WTC11 (cell line): ENCODE data around the gene ZDHHC16. TPM values are rescaled to one million over a fixed set of nuclear protein-coding genes. Genes with fewer than 3 reads are reported as not detected.

Experiments used
- ATAC-seq: fragments of 200-7000 bp; cut with Tn5 transposase; 2 replicates; pipeline ENCODE4 v1.10.0; 2021; ENCODE audit warnings: mild to moderate bottlenecking, moderate library complexity
- CTCF ChIA-PET: fragments of 300-600 bp; sonication (Branson Sonifier 250); formaldehyde crosslinking; loops from one replicate; lab custom pipeline; 2021; ENCODE audit warnings: antibody characterized with exemption; lab: Charles Lee
- POLR2A ChIA-PET: fragments of 350-600 bp; sonication (Branson Sonifier 250); formaldehyde crosslinking; loops from one replicate; lab custom pipeline; 2021; ENCODE audit warnings: antibody characterized with exemption; lab: Charles Lee
- DNase-seq: peaks from one replicate; pipeline ENCODE4 v3.0.0; 2021; ENCODE audit warnings: low spot score
- H3K27ac Mint-ChIP-seq: 2 replicates; pipeline ENCODE4 v1.8.0; 2021; ENCODE audit warnings: mixed read lengths
- H3K27me3 Mint-ChIP-seq: 2 replicates; pipeline ENCODE4 v1.8.0; 2021; ENCODE audit warnings: low read depth, mild to moderate bottlenecking, moderate library complexity, mixed read lengths
- H3K36me3 Mint-ChIP-seq: 2 replicates; pipeline ENCODE4 v1.8.0; 2021; ENCODE audit warnings: mixed read lengths
- H3K4me1 Mint-ChIP-seq: 2 replicates; pipeline ENCODE4 v1.8.0; 2022; ENCODE audit warnings: mixed read lengths
- H3K4me3 Mint-ChIP-seq: 2 replicates; pipeline ENCODE4 v1.8.0; 2021; ENCODE audit warnings: mild to moderate bottlenecking, moderate library complexity, mixed read lengths
- H3K9me3 Mint-ChIP-seq: 2 replicates; pipeline ENCODE4 v1.8.0; 2021; ENCODE audit warnings: mixed read lengths
- ATF1 ChIP-seq: sonication (generic); formaldehyde crosslinking; IDR thresholded peaks from 2 replicates; pipeline ENCODE4 v1.8.1; 2023; ENCODE audit warnings: mild to moderate bottlenecking, moderate library complexity, missing genetic modification reagents
- CDX4 ChIP-seq: fragments of 250-450 bp; sonication (Bioruptor Pico); IDR thresholded peaks from 2 replicates; pipeline ENCODE4 v1.9.0; 2021; ENCODE audit warnings: moderate library complexity, mild to moderate bottlenecking, inconsistent platforms, borderline replicate concordance
- E2F4 ChIP-seq: sonication (generic); formaldehyde crosslinking; IDR thresholded peaks from 2 replicates; pipeline ENCODE4 v1.8.1; 2022; ENCODE audit warnings: low read depth, mild to moderate bottlenecking, moderate library complexity, missing genetic modification reagents, borderline replicate concordance
- ELF4 ChIP-seq: sonication (generic); formaldehyde crosslinking; IDR thresholded peaks from 2 replicates; pipeline ENCODE4 v1.8.1; 2022; ENCODE audit warnings: low read depth, mild to moderate bottlenecking, moderate library complexity, missing genetic modification reagents
- FOXJ3 ChIP-seq: sonication (generic); formaldehyde crosslinking; IDR thresholded peaks from 2 replicates; pipeline ENCODE4 v1.9.0; 2021; ENCODE audit warnings: missing genetic modification reagents, mild to moderate bottlenecking, borderline replicate concordance
- FOXP1 ChIP-seq: sonication (generic); formaldehyde crosslinking; IDR thresholded peaks from 2 replicates; pipeline ENCODE4 v1.8.0; 2022; ENCODE audit warnings: missing genetic modification reagents, mild to moderate bottlenecking, moderate library complexity, borderline replicate concordance
- GRHL2 ChIP-seq: fragments of 250-450 bp; sonication (Bioruptor Pico); IDR thresholded peaks from 2 replicates; pipeline ENCODE4 v1.8.0; 2022; ENCODE audit warnings: mild to moderate bottlenecking, moderate library complexity; ENCODE audit not compliant: insufficient replicate concordance, severe bottlenecking
- GTF2I ChIP-seq: fragments of 250-450 bp; sonication (Bioruptor Pico); conservative IDR thresholded peaks from 2 replicates; pipeline ENCODE4 v1.4.0; 2021; ENCODE audit warnings: mild to moderate bottlenecking
- JAZF1 ChIP-seq: fragments of 250-450 bp; sonication (Bioruptor Pico); IDR thresholded peaks from 2 replicates; pipeline ENCODE4 v1.9.0; 2021; ENCODE audit warnings: moderate library complexity, mild to moderate bottlenecking, inconsistent platforms
- MAX ChIP-seq: sonication (generic); formaldehyde crosslinking; IDR thresholded peaks from 2 replicates; pipeline ENCODE4 v1.8.0; 2022; ENCODE audit warnings: mild to moderate bottlenecking, missing genetic modification reagents
- NFATC4 ChIP-seq: fragments of 250-450 bp; sonication (Bioruptor Pico); IDR thresholded peaks from 2 replicates; pipeline ENCODE4 v1.9.0; 2021; ENCODE audit warnings: mild to moderate bottlenecking
- OVOL2 ChIP-seq: fragments of 250-450 bp; sonication (Bioruptor Pico); IDR thresholded peaks from 2 replicates; pipeline ENCODE4 v1.9.0; 2021; ENCODE audit warnings: mild to moderate bottlenecking, borderline replicate concordance
- USF1 ChIP-seq: sonication (generic); formaldehyde crosslinking; IDR thresholded peaks from 2 replicates; pipeline ENCODE4 v1.8.0; 2022; ENCODE audit warnings: mild to moderate bottlenecking, missing genetic modification reagents
- ZNF281 ChIP-seq: sonication (generic); formaldehyde crosslinking; IDR thresholded peaks from 2 replicates; pipeline ENCODE4 v1.8.0; 2023; ENCODE audit warnings: mild to moderate bottlenecking, missing genetic modification reagents
- total RNA-seq: library from RNA; stranded (reverse); gene quantifications from 3 replicates; pipeline ENCODE4 v1.2.3, GENCODE V29; 2021
- TF ChIP-seq, protein P1 (sequence below): sonication (generic); formaldehyde crosslinking; IDR thresholded peaks from 2 replicates; pipeline ENCODE4 v1.8.1; 2023; ENCODE audit warnings: mild to moderate bottlenecking, missing genetic modification reagents, borderline replicate concordance
- TF ChIP-seq, protein P2 (sequence below): sonication (generic); formaldehyde crosslinking; IDR thresholded peaks from 2 replicates; pipeline ENCODE4 v1.8.1; 2022; ENCODE audit warnings: missing genetic modification reagents, borderline replicate concordance
- TF ChIP-seq, protein P3 (sequence below): sonication (generic); formaldehyde crosslinking; IDR thresholded peaks from 2 replicates; pipeline ENCODE4 v1.8.1; 2023; ENCODE audit warnings: mild to moderate bottlenecking, missing genetic modification reagents

The ZDHHC16 gene
- total RNA-seq, 1 experiment from 2014 or later = 44.4 TPM

DNA sequence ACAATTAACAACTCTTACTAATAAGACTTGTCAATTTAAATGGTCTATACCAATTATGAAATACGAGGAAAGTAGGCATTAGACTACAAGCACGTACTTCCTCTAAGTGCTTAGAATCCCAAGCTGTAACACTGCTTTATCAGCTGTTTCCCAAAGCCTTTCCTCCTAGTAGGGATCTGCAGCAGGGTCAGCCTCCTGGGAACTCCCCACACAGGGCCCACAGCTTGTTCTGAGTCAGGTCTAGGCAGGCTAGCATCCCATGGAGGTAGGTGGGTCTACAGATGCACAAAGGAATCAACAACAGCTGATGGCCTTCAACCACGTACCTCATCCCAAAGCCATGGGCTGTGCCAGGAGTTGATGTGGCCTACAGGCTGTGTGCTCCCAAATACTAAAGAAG, 37.5 kb downstream of the ZDHHC16 start:
- CTCF ChIA-PET = interaction anchor here (1.3 kb wide), 2 partner anchors 51 to 129 kb away, joined by 3 to 4 read pairs; no protein-coding TSS in a partner anchor
- ATAC-seq = no peak
- TF ChIP-seq NFATC4 (CRISPR knock-in tag) (no peak), ZNF281 (CRISPR knock-in tag) (no peak), CDX4 (CRISPR knock-in tag) (no peak), ATF1 (no peak), FOXJ3 (CRISPR knock-in tag) (no peak), GTF2I (CRISPR knock-in tag) (no peak), GRHL2 (no peak), E2F4 (CRISPR knock-in tag) (no peak), MAX (no peak), USF1 (no peak), ELF4 (CRISPR knock-in tag) (no peak), FOXP1 (CRISPR knock-in tag) (no peak), OVOL2 (CRISPR knock-in tag) (no peak), JAZF1 (CRISPR knock-in tag) (no peak)
- TF ChIP-seq, protein P1, sequence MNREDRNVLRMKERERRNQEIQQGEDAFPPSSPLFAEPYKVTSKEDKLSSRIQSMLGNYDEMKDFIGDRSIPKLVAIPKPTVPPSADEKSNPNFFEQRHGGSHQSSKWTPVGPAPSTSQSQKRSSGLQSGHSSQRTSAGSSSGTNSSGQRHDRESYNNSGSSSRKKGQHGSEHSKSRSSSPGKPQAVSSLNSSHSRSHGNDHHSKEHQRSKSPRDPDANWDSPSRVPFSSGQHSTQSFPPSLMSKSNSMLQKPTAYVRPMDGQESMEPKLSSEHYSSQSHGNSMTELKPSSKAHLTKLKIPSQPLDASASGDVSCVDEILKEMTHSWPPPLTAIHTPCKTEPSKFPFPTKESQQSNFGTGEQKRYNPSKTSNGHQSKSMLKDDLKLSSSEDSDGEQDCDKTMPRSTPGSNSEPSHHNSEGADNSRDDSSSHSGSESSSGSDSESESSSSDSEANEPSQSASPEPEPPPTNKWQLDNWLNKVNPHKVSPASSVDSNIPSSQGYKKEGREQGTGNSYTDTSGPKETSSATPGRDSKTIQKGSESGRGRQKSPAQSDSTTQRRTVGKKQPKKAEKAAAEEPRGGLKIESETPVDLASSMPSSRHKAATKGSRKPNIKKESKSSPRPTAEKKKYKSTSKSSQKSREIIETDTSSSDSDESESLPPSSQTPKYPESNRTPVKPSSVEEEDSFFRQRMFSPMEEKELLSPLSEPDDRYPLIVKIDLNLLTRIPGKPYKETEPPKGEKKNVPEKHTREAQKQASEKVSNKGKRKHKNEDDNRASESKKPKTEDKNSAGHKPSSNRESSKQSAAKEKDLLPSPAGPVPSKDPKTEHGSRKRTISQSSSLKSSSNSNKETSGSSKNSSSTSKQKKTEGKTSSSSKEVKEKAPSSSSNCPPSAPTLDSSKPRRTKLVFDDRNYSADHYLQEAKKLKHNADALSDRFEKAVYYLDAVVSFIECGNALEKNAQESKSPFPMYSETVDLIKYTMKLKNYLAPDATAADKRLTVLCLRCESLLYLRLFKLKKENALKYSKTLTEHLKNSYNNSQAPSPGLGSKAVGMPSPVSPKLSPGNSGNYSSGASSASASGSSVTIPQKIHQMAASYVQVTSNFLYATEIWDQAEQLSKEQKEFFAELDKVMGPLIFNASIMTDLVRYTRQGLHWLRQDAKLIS = no peak
- TF ChIP-seq, protein P2, sequence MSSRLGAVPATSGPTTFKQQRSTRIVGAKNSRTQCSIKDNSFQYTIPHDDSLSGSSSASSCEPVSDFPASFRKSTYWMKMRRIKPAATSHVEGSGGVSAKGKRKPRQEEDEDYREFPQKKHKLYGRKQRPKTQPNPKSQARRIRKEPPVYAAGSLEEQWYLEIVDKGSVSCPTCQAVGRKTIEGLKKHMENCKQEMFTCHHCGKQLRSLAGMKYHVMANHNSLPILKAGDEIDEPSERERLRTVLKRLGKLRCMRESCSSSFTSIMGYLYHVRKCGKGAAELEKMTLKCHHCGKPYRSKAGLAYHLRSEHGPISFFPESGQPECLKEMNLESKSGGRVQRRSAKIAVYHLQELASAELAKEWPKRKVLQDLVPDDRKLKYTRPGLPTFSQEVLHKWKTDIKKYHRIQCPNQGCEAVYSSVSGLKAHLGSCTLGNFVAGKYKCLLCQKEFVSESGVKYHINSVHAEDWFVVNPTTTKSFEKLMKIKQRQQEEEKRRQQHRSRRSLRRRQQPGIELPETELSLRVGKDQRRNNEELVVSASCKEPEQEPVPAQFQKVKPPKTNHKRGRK = no peak
- TF ChIP-seq, protein P3, sequence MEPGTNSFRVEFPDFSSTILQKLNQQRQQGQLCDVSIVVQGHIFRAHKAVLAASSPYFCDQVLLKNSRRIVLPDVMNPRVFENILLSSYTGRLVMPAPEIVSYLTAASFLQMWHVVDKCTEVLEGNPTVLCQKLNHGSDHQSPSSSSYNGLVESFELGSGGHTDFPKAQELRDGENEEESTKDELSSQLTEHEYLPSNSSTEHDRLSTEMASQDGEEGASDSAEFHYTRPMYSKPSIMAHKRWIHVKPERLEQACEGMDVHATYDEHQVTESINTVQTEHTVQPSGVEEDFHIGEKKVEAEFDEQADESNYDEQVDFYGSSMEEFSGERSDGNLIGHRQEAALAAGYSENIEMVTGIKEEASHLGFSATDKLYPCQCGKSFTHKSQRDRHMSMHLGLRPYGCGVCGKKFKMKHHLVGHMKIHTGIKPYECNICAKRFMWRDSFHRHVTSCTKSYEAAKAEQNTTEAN (CRISPR knock-in tag) = no peak

More for the DNA sequence above, 37.5 kb downstream of the ZDHHC16 start:
- no peaks in the 10 kb centered on the region for H3K9me3 Mint-ChIP-seq
- no peak overlapping the region for H3K4me3 Mint-ChIP-seq
- no peak for DNase-seq
- H3K27ac Mint-ChIP-seq = peak overlapping the region; percentile 60
- H3K27me3 Mint-ChIP-seq = no peaks in the 10 kb centered on the region
- peaks cover 18% of the 10 kb centered on the region for H3K36me3 Mint-ChIP-seq
- H3K4me1 Mint-ChIP-seq = peaks cover 21% of the 10 kb centered on the region
- POLR2A ChIA-PET = no interaction called here
